Fibroblast of skin of left biceps (primary cell): ENCODE results near the gene TP53I11.

Experiments used
- DNase-seq, 2 experiments: peaks; one replicate each; pipeline ENCODE4 v3.0.0-alpha.2; 2013; ENCODE audit warnings: low read depth in 2 of 2

The TP53I11 gene

DNA sequence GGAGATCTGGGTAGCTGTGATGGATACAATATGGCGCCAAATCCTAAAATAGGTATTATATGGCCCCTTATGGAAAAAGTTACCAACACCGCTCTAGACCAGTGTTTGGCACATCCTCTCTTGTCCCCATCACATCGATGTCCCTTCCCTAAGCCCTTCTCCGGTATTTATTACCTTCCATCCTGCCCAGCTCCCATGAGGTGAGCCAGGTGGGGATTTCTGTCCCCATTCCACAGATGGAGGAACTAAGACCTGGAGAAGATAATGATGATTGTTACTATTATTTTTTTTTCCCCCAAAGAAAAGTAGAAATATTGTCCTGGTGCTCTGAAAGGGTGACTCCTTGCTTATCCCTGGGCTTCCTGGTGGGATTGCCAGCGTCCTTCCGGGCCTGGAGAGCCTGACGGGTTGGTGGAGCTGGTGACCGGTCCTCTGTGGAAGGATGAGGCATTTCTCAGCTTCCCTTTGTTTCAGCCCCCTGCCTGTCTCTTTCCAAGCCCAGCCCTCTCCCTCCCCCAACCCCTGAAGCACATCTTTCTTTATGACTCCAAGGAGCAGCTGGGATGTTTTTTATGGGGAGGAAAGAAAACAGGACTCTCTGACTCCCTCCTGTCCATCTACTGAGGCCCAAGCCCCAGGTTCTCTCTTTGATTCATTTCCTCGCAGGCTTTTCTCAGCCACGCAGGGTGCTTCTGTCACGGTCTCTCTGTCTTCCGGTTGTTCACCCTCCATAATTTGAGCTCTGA is 65.4 kb downstream of the TP53I11 start:
- no peak for DNase-seq

DNA sequence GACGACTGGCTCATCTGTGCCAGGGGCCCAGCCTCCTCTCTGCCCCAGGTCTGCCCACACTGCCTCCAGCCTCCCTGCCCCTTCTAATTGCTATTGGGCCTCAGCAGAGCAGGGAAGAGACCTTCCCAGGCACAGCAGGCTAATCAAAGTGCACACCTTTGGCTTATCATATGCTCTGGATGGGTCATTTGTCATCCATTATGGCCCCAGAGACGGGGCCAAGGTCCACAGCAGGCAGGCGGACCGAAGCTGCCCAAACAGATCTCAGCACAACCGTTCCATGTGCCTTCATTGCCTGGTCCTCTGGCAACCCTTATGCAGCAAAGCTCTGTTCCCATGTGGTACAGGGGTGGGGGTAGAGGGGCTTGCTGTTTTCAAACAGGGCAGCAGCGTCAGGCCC is 66.6 kb downstream of the TP53I11 start:
- no peak for DNase-seq

DNA sequence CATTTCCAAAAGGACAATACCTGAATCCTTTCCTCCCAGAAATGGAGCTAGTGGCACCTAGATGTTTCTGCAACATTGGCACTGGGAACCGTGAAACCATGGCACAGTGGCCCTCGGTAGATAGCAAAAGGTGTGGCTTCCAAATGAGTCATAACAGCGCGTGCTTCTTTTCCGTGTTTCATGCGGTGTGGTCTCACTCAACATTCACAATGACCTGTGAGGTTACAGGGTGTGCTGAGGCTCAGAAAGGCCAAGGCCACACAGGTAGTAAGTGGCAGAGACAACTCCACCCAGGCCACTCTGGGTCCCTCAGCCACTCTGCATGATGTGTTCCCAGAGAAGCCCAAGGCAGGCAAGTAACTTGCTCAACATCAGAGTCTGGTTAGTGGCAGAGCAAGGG is 67.4 kb downstream of the TP53I11 start:
- no peak for DNase-seq
